ENCODE results near the gene RRN3. TPM values are rescaled to one million over a fixed set of nuclear protein-coding genes. Genes with fewer than 3 reads are reported as not detected.

RRN3 gene
- total RNA-seq, 1 experiment from 2014 or later = 39.3 TPM

DNA sequence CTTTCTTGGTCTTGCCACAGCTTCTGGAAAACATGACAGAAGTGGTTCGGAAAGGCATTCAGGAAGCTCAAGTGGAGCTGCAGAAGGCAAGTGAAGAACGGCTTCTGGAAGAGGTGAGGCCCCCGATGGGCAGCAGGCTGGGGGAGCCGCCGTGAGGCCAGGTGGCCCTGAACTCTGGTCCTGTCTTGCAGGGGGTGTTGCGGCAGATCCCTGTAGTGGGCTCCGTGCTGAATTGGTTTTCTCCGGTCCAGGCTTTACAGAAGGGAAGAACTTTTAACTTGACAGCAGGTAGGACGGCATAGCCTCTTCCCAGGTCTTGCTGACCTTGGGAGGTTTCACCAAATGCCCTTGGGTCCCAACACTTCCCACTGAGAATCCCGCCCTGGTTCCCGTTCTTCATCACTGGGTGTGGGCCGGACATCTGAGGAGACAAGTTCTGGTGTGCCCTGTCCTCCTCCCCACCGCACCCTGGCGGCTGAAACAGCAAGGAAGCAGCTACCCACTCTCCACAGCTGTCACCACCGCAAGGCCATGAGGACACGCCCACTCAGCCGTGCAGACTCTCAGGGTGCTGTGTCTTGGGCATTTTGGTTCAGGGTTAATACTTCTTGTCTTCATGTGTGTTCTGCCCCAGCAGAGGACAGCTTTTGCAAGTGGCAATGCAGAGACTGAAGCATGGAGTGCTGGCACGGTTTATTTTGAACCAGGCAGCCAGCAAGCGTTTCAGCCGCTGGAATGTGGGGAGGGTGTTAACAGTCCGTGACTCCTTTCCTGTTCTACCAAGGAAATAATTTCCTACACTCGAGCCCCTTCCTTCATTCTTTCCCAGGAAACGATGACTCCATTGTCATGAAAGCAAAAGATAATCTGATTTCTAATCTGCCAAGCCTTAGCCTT is 59.6 kb downstream of the RRN3 start:
- Histone ChIP-seq H3K27ac (ENCODE audit: low read depth, low read length, poor library complexity, severe bottlenecking) (peak overlapping the region; percentile 68), H3K36me3 (ENCODE audit: insufficient read depth, low read length, poor library complexity, severe bottlenecking) (peaks cover 76% of the 10 kb centered on the region), H3K9me3 (ENCODE audit: low read depth, low read length, poor library complexity, severe bottlenecking) (no peaks in the 10 kb centered on the region), H3K4me1 (ENCODE audit: insufficient read depth, low read length, poor library complexity, severe bottlenecking) (no peaks in the 10 kb centered on the region), H3K4me3 (ENCODE audit: low read depth, low read length, poor library complexity, severe bottlenecking) (no peak overlapping the region), H3K27me3 (replicated peaks; ENCODE audit: insufficient read depth, low read depth, low read length, poor library complexity) (no peaks in the 10 kb centered on the region)
- CTCF ChIA-PET = no interaction called here
- peak; percentile 56 for DNase-seq (ENCODE audit: low spot score)
- intact Hi-C loops (cut with micrococcal nuclease; ENCODE audit: unreplicated experiment) = no loop called here
- POLR2A ChIA-PET (ENCODE audit: low non-redundant PET) = no interaction called here
- TF ChIP-seq, protein P1, sequence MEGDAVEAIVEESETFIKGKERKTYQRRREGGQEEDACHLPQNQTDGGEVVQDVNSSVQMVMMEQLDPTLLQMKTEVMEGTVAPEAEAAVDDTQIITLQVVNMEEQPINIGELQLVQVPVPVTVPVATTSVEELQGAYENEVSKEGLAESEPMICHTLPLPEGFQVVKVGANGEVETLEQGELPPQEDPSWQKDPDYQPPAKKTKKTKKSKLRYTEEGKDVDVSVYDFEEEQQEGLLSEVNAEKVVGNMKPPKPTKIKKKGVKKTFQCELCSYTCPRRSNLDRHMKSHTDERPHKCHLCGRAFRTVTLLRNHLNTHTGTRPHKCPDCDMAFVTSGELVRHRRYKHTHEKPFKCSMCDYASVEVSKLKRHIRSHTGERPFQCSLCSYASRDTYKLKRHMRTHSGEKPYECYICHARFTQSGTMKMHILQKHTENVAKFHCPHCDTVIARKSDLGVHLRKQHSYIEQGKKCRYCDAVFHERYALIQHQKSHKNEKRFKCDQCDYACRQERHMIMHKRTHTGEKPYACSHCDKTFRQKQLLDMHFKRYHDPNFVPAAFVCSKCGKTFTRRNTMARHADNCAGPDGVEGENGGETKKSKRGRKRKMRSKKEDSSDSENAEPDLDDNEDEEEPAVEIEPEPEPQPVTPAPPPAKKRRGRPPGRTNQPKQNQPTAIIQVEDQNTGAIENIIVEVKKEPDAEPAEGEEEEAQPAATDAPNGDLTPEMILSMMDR (conservative IDR thresholded peaks at IDR 0.05; ENCODE audit: low read depth, low read length) = no peak
- no peak for TF ChIP-seq EZH2 (IDR thresholded peaks at IDR 0.05; ENCODE audit: borderline replicate concordance, low read depth, low read length, poor library complexity, severe bottlenecking)
- BruUV-seq (replicated peaks) = no TSS peak

DNA sequence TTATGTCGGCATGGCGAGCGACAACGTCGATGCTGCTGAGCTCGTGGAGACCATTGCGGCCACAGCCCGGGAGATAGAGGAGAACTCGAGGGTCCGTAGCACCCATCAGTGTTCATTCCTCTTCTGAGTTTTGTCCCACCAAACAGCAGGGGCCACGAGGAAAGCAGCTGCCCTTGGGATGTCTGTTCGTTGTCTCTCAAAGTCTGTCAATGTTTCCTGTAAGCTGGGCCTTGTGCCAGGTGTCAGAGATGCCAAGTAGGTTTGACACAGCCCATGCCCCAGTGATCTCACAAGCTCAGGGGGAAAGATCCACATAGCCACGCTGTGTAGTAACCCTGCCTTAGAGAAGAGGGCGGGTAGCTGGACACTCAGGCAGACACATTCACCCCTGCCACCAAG is 60.8 kb downstream of the RRN3 start:
- intact Hi-C loops (cut with micrococcal nuclease; ENCODE audit: unreplicated experiment) = no loop called here
- Histone ChIP-seq H3K9me3 (ENCODE audit: low read depth, low read length, poor library complexity, severe bottlenecking) (no peaks in the 10 kb centered on the region), H3K4me3 (ENCODE audit: low read depth, low read length, poor library complexity, severe bottlenecking) (no peak overlapping the region), H3K36me3 (ENCODE audit: insufficient read depth, low read length, poor library complexity, severe bottlenecking) (peaks cover 72% of the 10 kb centered on the region), H3K4me1 (ENCODE audit: insufficient read depth, low read length, poor library complexity, severe bottlenecking) (no peaks in the 10 kb centered on the region), H3K27me3 (replicated peaks; ENCODE audit: insufficient read depth, low read depth, low read length, poor library complexity) (no peaks in the 10 kb centered on the region), H3K27ac (ENCODE audit: low read depth, low read length, poor library complexity, severe bottlenecking) (no peak overlapping the region)
- ChIA-PET CTCF (no interaction called here), POLR2A (ENCODE audit: low non-redundant PET) (no interaction called here)
- TF ChIP-seq, protein P1 (conservative IDR thresholded peaks at IDR 0.05; ENCODE audit: low read depth, low read length) = no peak
- TF ChIP-seq EZH2 (IDR thresholded peaks at IDR 0.05; ENCODE audit: borderline replicate concordance, low read depth, low read length, poor library complexity, severe bottlenecking) = no peak
- no peak for DNase-seq (ENCODE audit: low spot score)
- no TSS peak for BruUV-seq (replicated peaks)

DNA sequence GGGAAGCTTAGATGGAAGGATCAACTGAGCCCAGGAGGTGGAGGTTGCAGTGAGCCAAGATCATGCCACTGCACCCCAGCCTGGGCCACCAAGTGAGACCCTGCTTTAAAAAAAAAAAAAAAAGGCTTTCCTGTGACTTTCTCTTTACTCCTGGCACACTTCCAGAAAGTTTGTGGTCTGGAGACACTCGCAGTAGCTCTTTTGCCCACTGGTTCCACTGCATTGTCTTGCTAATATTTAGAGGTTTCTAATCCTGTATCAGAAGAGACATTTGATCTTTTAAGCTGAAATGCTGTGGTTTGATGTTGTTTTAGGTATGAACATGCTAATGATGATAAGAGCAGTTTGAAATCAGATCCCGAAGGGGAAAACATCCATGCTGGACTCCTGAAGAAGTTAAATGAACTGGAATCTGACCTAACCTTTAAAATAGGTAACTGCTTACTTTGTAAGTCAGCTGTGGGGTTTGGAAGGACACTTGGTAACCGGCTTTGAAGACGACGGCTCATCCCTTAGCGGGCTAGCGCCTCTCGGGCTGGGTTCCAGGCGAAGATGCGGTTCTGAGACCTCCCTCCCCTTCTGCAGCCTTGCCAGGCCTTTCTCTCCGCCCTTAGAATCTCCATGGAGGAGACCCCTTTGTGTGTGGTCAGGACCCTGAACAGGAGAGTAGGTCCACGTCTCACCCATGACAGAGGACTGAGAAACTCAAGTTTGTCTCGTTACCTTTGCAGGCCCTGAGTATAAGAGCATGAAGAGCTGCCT is 61.3 kb downstream of the RRN3 start:
- intact Hi-C loops (cut with micrococcal nuclease; ENCODE audit: unreplicated experiment) = no loop called here
- ChIA-PET CTCF (no interaction called here), POLR2A (ENCODE audit: low non-redundant PET) (no interaction called here)
- Histone ChIP-seq H3K36me3 (ENCODE audit: insufficient read depth, low read length, poor library complexity, severe bottlenecking) (peaks cover 67% of the 10 kb centered on the region), H3K4me1 (ENCODE audit: insufficient read depth, low read length, poor library complexity, severe bottlenecking) (no peaks in the 10 kb centered on the region), H3K27me3 (replicated peaks; ENCODE audit: insufficient read depth, low read depth, low read length, poor library complexity) (no peaks in the 10 kb centered on the region), H3K4me3 (ENCODE audit: low read depth, low read length, poor library complexity, severe bottlenecking) (no peak overlapping the region), H3K9me3 (ENCODE audit: low read depth, low read length, poor library complexity, severe bottlenecking) (no peaks in the 10 kb centered on the region), H3K27ac (ENCODE audit: low read depth, low read length, poor library complexity, severe bottlenecking) (no peak overlapping the region)
- BruUV-seq (replicated peaks) = no TSS peak
- DNase-seq (ENCODE audit: low spot score) = peak; percentile 53
- TF ChIP-seq, protein P1 (conservative IDR thresholded peaks at IDR 0.05; ENCODE audit: low read depth, low read length) = no peak
- TF ChIP-seq EZH2 (IDR thresholded peaks at IDR 0.05; ENCODE audit: borderline replicate concordance, low read depth, low read length, poor library complexity, severe bottlenecking) = no peak

Data from A673 (cell line).